HepG2 (cell line): ENCODE results near the gene AKR1C4. TPM values are rescaled to one million over a fixed set of nuclear protein-coding genes. Genes with fewer than 3 reads are reported as not detected.

ENCODE experiments used
- MTF1 ChIP-seq: sonication (generic); formaldehyde crosslinking; IDR thresholded peaks from 2 replicates; pipeline ENCODE4 v1.5.0; 2020; ENCODE audit warnings: missing genetic modification reagents
- NCOA5 ChIP-seq: sonication (generic); formaldehyde crosslinking; IDR thresholded peaks from 2 replicates; pipeline ENCODE4 v1.4.0; 2020; ENCODE audit warnings: missing genetic modification reagents
- RBM39 ChIP-seq: fragments of 200-400 bp; formaldehyde crosslinking; IDR thresholded peaks from one replicate; pipeline ENCODE4 v1.6.1; 2018; ENCODE audit warnings: antibody characterized with exemption, mild to moderate bottlenecking, low read depth, low read length; ENCODE audit not compliant: poor library complexity, severe bottlenecking
- SALL1 ChIP-seq: sonication (generic); formaldehyde crosslinking; IDR thresholded peaks from 2 replicates; pipeline ENCODE4 v1.8.0; 2022; ENCODE audit warnings: mild to moderate bottlenecking, missing genetic modification reagents
- SNAI1 ChIP-seq: sonication (generic); formaldehyde crosslinking; IDR thresholded peaks from 2 replicates; pipeline ENCODE4 v1.5.0; 2020; ENCODE audit warnings: mild to moderate bottlenecking, missing genetic modification reagents, borderline replicate concordance
- SRSF1 ChIP-seq: fragments of 200-400 bp; formaldehyde crosslinking; optimal IDR thresholded peaks from 2 replicates; pipeline ENCODE3; 2017; ENCODE audit warnings: mild to moderate bottlenecking, low read depth, low read length, moderate library complexity
- polyA plus RNA-seq, 8 experiments: library from polyadenylated mRNA; depleted of rRNA in 3 of 8; stranded (reverse) in 7 of 8; unstranded in 1 of 8; fragments of >200 nt; fragmentation: Illumina TruSeq in 4 of 8; extraction: Trizol in 4 of 8; gene quantifications; 2 replicates each; pipeline versions ENCODE4 v1.2.1 to v1.2.3, GENCODE V29; 2011 to 2016; ENCODE audit warnings: low read depth in 4 of 8, missing spikeins in 1 of 8, mixed read lengths in 1 of 8; ENCODE audit not compliant: insufficient read depth in 1 of 8
- total RNA-seq, 5 experiments: library from RNA; depleted of rRNA; stranded (reverse); fragments of >200 nt; fragmentation: Illumina TruSeq; extraction: Trizol; gene quantifications; 2 replicates each; pipeline ENCODE4 v1.2.3, GENCODE V29; 2016; ENCODE audit warnings: low read depth in 1 of 5
- TF ChIP-seq, protein P1 (sequence below): sonication (generic); formaldehyde crosslinking; IDR thresholded peaks from 2 replicates; pipeline ENCODE4 v1.4.0; 2020; ENCODE audit warnings: missing genetic modification reagents
- TF ChIP-seq, protein P2 (sequence below): sonication (generic); formaldehyde crosslinking; IDR thresholded peaks from 2 replicates; pipeline ENCODE4 v1.4.0; 2020; ENCODE audit warnings: missing genetic modification reagents
- TF ChIP-seq, protein P3 (sequence below): sonication (generic); formaldehyde crosslinking; IDR thresholded peaks from 2 replicates; pipeline ENCODE4 v1.5.1; 2020; ENCODE audit warnings: missing genetic modification reagents, mild to moderate bottlenecking, borderline replicate concordance
- TF ChIP-seq, protein P4 (sequence below): sonication (generic); formaldehyde crosslinking; IDR thresholded peaks from 2 replicates; pipeline ENCODE4 v1.5.1; 2020; ENCODE audit warnings: missing genetic modification reagents, mild to moderate bottlenecking, borderline replicate concordance
- TF ChIP-seq, protein P5 (sequence below): sonication (generic); formaldehyde crosslinking; conservative IDR thresholded peaks from 2 replicates; pipeline ENCODE4 v1.4.0; 2020; ENCODE audit warnings: mild to moderate bottlenecking, missing genetic modification reagents, moderate library complexity
- TF ChIP-seq, protein P6 (sequence below): sonication (generic); formaldehyde crosslinking; IDR thresholded peaks from 2 replicates; pipeline ENCODE4 v1.5.0; 2020; ENCODE audit warnings: missing genetic modification reagents, mild to moderate bottlenecking, borderline replicate concordance

Gene AKR1C4
- total and polyA plus RNA-seq, 2 of the 13 experiments (the other 11 are each of a cell fraction or from before 2014, with no cell fraction given) = 0.18 to 1.3 TPM

DNA sequence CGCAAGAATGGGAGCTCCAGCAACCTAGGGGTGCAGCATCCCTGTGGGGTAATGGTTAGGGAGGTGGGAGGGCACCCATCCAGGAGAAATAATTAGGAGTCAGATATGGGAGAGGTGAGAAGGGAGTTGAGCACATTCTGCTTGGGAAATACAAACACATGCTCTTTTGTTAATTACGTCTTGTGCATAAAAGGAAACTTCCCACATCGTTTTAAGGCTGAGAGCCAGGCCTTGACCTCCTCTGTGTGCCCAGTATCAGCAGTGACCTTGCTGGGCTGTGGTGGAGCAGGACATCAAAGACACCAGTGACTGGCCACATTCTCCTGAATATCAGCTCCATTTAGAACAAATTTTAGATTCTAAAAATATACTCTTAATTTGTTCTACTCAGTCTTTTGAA, 22.6 kb downstream of the AKR1C4 start (continued):
- TF ChIP-seq, protein P1, sequence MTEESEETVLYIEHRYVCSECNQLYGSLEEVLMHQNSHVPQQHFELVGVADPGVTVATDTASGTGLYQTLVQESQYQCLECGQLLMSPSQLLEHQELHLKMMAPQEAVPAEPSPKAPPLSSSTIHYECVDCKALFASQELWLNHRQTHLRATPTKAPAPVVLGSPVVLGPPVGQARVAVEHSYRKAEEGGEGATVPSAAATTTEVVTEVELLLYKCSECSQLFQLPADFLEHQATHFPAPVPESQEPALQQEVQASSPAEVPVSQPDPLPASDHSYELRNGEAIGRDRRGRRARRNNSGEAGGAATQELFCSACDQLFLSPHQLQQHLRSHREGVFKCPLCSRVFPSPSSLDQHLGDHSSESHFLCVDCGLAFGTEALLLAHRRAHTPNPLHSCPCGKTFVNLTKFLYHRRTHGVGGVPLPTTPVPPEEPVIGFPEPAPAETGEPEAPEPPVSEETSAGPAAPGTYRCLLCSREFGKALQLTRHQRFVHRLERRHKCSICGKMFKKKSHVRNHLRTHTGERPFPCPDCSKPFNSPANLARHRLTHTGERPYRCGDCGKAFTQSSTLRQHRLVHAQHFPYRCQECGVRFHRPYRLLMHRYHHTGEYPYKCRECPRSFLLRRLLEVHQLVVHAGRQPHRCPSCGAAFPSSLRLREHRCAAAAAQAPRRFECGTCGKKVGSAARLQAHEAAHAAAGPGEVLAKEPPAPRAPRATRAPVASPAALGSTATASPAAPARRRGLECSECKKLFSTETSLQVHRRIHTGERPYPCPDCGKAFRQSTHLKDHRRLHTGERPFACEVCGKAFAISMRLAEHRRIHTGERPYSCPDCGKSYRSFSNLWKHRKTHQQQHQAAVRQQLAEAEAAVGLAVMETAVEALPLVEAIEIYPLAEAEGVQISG (CRISPR knock-in tag) = 0 out of 2 replicates have a peak, but pooled peaks have one; percentile 35
- TF ChIP-seq MTF1 (CRISPR knock-in tag) = no peak
- peak; percentile 69 for TF ChIP-seq SALL1
- TF ChIP-seq, protein P2, sequence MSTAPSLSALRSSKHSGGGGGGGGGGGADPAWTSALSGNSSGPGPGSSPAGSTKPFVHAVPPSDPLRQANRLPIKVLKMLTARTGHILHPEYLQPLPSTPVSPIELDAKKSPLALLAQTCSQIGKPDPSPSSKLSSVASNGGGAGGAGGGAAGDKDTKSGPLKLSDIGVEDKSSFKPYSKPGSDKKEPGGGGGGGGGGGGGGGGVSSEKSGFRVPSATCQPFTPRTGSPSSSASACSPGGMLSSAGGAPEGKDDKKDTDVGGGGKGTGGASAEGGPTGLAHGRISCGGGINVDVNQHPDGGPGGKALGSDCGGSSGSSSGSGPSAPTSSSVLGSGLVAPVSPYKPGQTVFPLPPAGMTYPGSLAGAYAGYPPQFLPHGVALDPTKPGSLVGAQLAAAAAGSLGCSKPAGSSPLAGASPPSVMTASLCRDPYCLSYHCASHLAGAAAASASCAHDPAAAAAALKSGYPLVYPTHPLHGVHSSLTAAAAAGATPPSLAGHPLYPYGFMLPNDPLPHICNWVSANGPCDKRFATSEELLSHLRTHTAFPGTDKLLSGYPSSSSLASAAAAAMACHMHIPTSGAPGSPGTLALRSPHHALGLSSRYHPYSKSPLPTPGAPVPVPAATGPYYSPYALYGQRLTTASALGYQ (CRISPR knock-in tag) = peak; percentile 61; the same call in 1 of the 2 replicates
- TF ChIP-seq, protein P3, sequence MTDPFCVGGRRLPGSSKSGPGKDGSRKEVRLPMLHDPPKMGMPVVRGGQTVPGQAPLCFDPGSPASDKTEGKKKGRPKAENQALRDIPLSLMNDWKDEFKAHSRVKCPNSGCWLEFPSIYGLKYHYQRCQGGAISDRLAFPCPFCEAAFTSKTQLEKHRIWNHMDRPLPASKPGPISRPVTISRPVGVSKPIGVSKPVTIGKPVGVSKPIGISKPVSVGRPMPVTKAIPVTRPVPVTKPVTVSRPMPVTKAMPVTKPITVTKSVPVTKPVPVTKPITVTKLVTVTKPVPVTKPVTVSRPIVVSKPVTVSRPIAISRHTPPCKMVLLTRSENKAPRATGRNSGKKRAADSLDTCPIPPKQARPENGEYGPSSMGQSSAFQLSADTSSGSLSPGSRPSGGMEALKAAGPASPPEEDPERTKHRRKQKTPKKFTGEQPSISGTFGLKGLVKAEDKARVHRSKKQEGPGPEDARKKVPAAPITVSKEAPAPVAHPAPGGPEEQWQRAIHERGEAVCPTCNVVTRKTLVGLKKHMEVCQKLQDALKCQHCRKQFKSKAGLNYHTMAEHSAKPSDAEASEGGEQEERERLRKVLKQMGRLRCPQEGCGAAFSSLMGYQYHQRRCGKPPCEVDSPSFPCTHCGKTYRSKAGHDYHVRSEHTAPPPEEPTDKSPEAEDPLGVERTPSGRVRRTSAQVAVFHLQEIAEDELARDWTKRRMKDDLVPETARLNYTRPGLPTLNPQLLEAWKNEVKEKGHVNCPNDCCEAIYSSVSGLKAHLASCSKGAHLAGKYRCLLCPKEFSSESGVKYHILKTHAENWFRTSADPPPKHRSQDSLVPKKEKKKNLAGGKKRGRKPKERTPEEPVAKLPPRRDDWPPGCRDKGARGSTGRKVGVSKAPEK (CRISPR knock-in tag) = no peak
- no peak for TF ChIP-seq SRSF1
- TF ChIP-seq NCOA5 (CRISPR knock-in tag) = no peak
- TF ChIP-seq, protein P4, sequence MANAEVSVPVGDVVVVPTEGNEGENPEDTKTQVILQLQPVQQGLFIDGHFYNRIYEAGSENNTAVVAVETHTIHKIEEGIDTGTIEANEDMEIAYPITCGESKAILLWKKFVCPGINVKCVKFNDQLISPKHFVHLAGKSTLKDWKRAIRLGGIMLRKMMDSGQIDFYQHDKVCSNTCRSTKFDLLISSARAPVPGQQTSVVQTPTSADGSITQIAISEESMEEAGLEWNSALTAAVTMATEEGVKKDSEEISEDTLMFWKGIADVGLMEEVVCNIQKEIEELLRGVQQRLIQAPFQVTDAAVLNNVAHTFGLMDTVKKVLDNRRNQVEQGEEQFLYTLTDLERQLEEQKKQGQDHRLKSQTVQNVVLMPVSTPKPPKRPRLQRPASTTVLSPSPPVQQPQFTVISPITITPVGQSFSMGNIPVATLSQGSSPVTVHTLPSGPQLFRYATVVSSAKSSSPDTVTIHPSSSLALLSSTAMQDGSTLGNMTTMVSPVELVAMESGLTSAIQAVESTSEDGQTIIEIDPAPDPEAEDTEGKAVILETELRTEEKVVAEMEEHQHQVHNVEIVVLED = no peak
- TF ChIP-seq, protein P5, sequence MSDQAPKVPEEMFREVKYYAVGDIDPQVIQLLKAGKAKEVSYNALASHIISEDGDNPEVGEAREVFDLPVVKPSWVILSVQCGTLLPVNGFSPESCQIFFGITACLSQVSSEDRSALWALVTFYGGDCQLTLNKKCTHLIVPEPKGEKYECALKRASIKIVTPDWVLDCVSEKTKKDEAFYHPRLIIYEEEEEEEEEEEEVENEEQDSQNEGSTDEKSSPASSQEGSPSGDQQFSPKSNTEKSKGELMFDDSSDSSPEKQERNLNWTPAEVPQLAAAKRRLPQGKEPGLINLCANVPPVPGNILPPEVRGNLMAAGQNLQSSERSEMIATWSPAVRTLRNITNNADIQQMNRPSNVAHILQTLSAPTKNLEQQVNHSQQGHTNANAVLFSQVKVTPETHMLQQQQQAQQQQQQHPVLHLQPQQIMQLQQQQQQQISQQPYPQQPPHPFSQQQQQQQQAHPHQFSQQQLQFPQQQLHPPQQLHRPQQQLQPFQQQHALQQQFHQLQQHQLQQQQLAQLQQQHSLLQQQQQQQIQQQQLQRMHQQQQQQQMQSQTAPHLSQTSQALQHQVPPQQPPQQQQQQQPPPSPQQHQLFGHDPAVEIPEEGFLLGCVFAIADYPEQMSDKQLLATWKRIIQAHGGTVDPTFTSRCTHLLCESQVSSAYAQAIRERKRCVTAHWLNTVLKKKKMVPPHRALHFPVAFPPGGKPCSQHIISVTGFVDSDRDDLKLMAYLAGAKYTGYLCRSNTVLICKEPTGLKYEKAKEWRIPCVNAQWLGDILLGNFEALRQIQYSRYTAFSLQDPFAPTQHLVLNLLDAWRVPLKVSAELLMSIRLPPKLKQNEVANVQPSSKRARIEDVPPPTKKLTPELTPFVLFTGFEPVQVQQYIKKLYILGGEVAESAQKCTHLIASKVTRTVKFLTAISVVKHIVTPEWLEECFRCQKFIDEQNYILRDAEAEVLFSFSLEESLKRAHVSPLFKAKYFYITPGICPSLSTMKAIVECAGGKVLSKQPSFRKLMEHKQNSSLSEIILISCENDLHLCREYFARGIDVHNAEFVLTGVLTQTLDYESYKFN = peak; percentile 25; the same call in 1 of the 2 replicates
- no peak for TF ChIP-seq RBM39
- TF ChIP-seq, protein P6, sequence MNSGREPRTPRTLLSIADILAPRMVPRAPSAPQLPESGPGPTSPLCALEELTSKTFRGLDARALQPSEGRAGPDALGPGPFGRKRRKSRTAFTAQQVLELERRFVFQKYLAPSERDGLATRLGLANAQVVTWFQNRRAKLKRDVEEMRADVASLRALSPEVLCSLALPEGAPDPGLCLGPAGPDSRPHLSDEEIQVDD (CRISPR knock-in tag) = no peak
- no peak for TF ChIP-seq SNAI1 (CRISPR knock-in tag)
